Choroid plexus epithelial cell (primary cell): Measurements from ENCODE around the gene NPM1.
A peak's percentile ranks its signal among the peaks of the same experiment; 100 is the strongest.
"Not testable (repeated sequence)": the region's sequence is repeated elsewhere in the genome, so short reads cannot be mapped to it uniquely, and the experiment has no call there.

Source experiments
- DNase-seq: peaks from one replicate; pipeline ENCODE4 v3.0.0-alpha.2; 2010; ENCODE audit warnings: low read depth
- H3K4me3 ChIP-seq: 2 replicates; pipeline ENCODE4 v1.5.1; 2011; ENCODE audit warnings: low read depth, mild to moderate bottlenecking, control low read depth, low read length, moderate library complexity
- TF ChIP-seq, protein P1 (sequence below): conservative IDR thresholded peaks from 2 replicates; pipeline ENCODE4 v1.5.1; 2011; ENCODE audit warnings: low read depth, mild to moderate bottlenecking, control low read depth, inconsistent platforms, low read length, moderate library complexity

NPM1 gene

GRCh38 chr5:171355302-171355724 lies 32.3 kb upstream of the NPM1 start:
- no peak overlapping the region for H3K4me3 ChIP-seq
- TF ChIP-seq, protein P1, sequence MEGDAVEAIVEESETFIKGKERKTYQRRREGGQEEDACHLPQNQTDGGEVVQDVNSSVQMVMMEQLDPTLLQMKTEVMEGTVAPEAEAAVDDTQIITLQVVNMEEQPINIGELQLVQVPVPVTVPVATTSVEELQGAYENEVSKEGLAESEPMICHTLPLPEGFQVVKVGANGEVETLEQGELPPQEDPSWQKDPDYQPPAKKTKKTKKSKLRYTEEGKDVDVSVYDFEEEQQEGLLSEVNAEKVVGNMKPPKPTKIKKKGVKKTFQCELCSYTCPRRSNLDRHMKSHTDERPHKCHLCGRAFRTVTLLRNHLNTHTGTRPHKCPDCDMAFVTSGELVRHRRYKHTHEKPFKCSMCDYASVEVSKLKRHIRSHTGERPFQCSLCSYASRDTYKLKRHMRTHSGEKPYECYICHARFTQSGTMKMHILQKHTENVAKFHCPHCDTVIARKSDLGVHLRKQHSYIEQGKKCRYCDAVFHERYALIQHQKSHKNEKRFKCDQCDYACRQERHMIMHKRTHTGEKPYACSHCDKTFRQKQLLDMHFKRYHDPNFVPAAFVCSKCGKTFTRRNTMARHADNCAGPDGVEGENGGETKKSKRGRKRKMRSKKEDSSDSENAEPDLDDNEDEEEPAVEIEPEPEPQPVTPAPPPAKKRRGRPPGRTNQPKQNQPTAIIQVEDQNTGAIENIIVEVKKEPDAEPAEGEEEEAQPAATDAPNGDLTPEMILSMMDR = no peak
- DNase-seq = no peak

- H3K4me3 ChIP-seq = no peak overlapping the region
- TF ChIP-seq, protein P1 = no peak
- no peak for DNase-seq
Measured at GRCh38 chr5:171357843-171358242, 29.8 kb upstream of the NPM1 start.

GRCh38 chr5:171361151-171361550 lies 26.5 kb upstream of the NPM1 start:
- not testable (repeated sequence) for H3K4me3 ChIP-seq, DNase-seq

DNA sequence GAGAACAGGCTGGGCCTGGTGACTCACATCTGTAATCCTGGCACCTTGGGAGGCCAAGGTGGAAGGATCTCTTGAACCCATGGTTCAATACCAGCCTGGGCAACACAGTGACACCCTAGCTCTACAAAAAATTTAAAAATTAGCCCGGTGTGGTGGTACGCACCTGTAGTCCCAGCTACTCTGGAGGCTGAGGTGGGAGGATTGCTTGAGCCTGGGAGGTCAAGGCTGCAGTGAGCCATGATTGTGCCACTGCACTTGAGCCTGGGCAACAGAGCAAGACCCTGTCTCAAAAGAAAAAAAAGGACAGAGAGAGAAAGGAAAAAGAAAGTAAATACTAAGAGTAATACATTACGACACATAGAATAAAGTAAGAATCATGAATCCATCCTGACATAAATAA lies 24.4 kb upstream of the NPM1 start:
- not testable (repeated sequence) for H3K4me3 ChIP-seq, DNase-seq

- no peak overlapping the region for H3K4me3 ChIP-seq
- TF ChIP-seq, protein P1 = no peak
- DNase-seq = no peak
Measured at GRCh38 chr5:171363846-171364245, 23.8 kb upstream of the NPM1 start.

GRCh38 chr5:171365351-171365750 lies 22.3 kb upstream of the NPM1 start:
- H3K4me3 ChIP-seq = no peak overlapping the region
- TF ChIP-seq, protein P1 = peak; percentile 73
- DNase-seq = peak; percentile 67

GRCh38 chr5:171366645-171367044 lies 21.0 kb upstream of the NPM1 start:
- DNase-seq = no peak
- TF ChIP-seq, protein P1 = no peak
- no peak overlapping the region for H3K4me3 ChIP-seq

GRCh38 chr5:171367424-171368370 lies 20.0 kb upstream of the NPM1 start:
- peak; percentile 95 for DNase-seq
- H3K4me3 ChIP-seq = no peak overlapping the region
- TF ChIP-seq, protein P1 = no peak
